Upper lobe of right lung (tissue), 1 donor: Measurements from ENCODE around the gene CDKN2C. TPM values are rescaled to one million over a fixed set of nuclear protein-coding genes. Genes with fewer than 3 reads are reported as not detected.
"Not testable (repeated sequence)": the region's sequence is repeated elsewhere in the genome, so short reads cannot be mapped to it uniquely, and the experiment has no call there.

ENCODE experiments used
- ATAC-seq: fragments of 200-7000 bp; cut with Tn5 transposase; one replicate; pipeline ENCODE4 v1.9.1; 2020; ENCODE audit warnings: mild to moderate bottlenecking, moderate library complexity
- DNase-seq: peaks from one replicate; pipeline ENCODE4 v3.0.0-alpha.2; 2020
- H3K27ac ChIP-seq: fragments of 200-600 bp; one replicate; pipeline ENCODE4 v1.8.0; 2022
- H3K27me3 ChIP-seq: fragments of 200-600 bp; one replicate; pipeline ENCODE4 v1.8.0; 2022; ENCODE audit warnings: mild to moderate bottlenecking
- H3K36me3 ChIP-seq: fragments of 200-600 bp; one replicate; pipeline ENCODE4 v1.8.0; 2022
- H3K4me1 ChIP-seq: fragments of 200-600 bp; one replicate; pipeline ENCODE4 v1.8.0; 2022
- H3K4me3 ChIP-seq: fragments of 200-600 bp; one replicate; pipeline ENCODE4 v1.8.0; 2022; ENCODE audit warnings: mild to moderate bottlenecking
- H3K9me3 ChIP-seq: fragments of 200-600 bp; one replicate; pipeline ENCODE4 v1.8.0; 2022
- CTCF ChIP-seq: fragments of 200-600 bp; IDR thresholded peaks from one replicate; pipeline ENCODE4 v1.8.0; 2022; ENCODE audit warnings: antibody characterized with exemption
- intact Hi-C: fragments of 100-400 bp; cut with DNase I; formaldehyde crosslinking; loops from one replicate; pipeline ENCODE4 v1.11.0; 2022
- total RNA-seq: library from RNA; stranded (reverse); fragmentation: NEBNext Ultra II Directional; extraction: Animal tissue kit (Norgen Biotek cat#: 25700); gene quantifications from one replicate; pipeline ENCODE4 v1.2.1, GENCODE V29; 2021
- donor health status: DM: no; HTN: yes; CAD: no; lungs with severe emphysema.

The CDKN2C gene
- total RNA-seq, 1 donor from 2014 or later: 9.6 TPM

- H3K4me3 ChIP-seq: no peak overlapping the region
- no peak overlapping the region for H3K27ac ChIP-seq
- no peaks in the 10 kb centered on the region for H3K36me3 ChIP-seq
- H3K9me3 ChIP-seq: no peaks in the 10 kb centered on the region
- intact Hi-C loops: no loop called here
- H3K27me3 ChIP-seq: no peaks in the 10 kb centered on the region
- ATAC-seq (no peak), DNase-seq (no peak)
- no peaks in the 10 kb centered on the region for H3K4me1 ChIP-seq
- no peak for TF ChIP-seq CTCF
Observed at GRCh38 chr1:50930193-50930592, 39.9 kb upstream of the CDKN2C start.

GRCh38 chr1:50930965-50931737 is 38.9 kb upstream of the CDKN2C start:
- Histone ChIP-seq H3K27ac (no peak overlapping the region), H3K4me1 (no peaks in the 10 kb centered on the region), H3K9me3 (no peaks in the 10 kb centered on the region), H3K4me3 (no peak overlapping the region), H3K36me3 (no peaks in the 10 kb centered on the region), H3K27me3 (no peaks in the 10 kb centered on the region)
- DNase-seq (no peak), ATAC-seq (peak; percentile 20)
- TF ChIP-seq CTCF: no peak
- intact Hi-C loops: no loop called here

- H3K36me3 ChIP-seq, intact Hi-C loops: not testable (repeated sequence)
Observed at GRCh38 chr1:50932043-50932442, 38.0 kb upstream of the CDKN2C start.

GRCh38 chr1:50933770-50934169 is 36.3 kb upstream of the CDKN2C start:
- intact Hi-C loops, DNase-seq, ATAC-seq, H3K4me1 ChIP-seq, H3K4me3 ChIP-seq, H3K27me3 ChIP-seq, H3K9me3 ChIP-seq, H3K27ac ChIP-seq, H3K36me3 ChIP-seq: not testable (repeated sequence)

More at GRCh38 chr1:50932043-50932442, 38.0 kb upstream of the CDKN2C start:
- not testable (repeated sequence) for H3K9me3 ChIP-seq, H3K4me3 ChIP-seq, H3K27ac ChIP-seq, DNase-seq, H3K27me3 ChIP-seq, ATAC-seq, H3K4me1 ChIP-seq

- TF ChIP-seq CTCF: no peak
- intact Hi-C loops: no loop called here
Observed at GRCh38 chr1:50934838-50935237, 35.2 kb upstream of the CDKN2C start.

GRCh38 chr1:50935276-50935675 is 34.8 kb upstream of the CDKN2C start:
- ATAC-seq, H3K27ac ChIP-seq, H3K9me3 ChIP-seq, H3K27me3 ChIP-seq, H3K4me1 ChIP-seq, intact Hi-C loops, DNase-seq, H3K36me3 ChIP-seq, H3K4me3 ChIP-seq: not testable (repeated sequence)

More at GRCh38 chr1:50934838-50935237, 35.2 kb upstream of the CDKN2C start:
- Histone ChIP-seq H3K9me3 (no peaks in the 10 kb centered on the region), H3K27me3 (no peaks in the 10 kb centered on the region), H3K27ac (no peak overlapping the region), H3K4me3 (no peak overlapping the region), H3K36me3 (no peaks in the 10 kb centered on the region), H3K4me1 (no peaks in the 10 kb centered on the region)
- ATAC-seq: no peak
- DNase-seq: no peak

- no peaks in the 10 kb centered on the region for H3K9me3 ChIP-seq
- H3K4me3 ChIP-seq: no peak overlapping the region
- H3K4me1 ChIP-seq: no peaks in the 10 kb centered on the region
- H3K27me3 ChIP-seq: no peaks in the 10 kb centered on the region
- intact Hi-C loops: no loop called here
- H3K27ac ChIP-seq: no peak overlapping the region
- ATAC-seq (no peak), DNase-seq (no peak)
- no peak for TF ChIP-seq CTCF
- no peaks in the 10 kb centered on the region for H3K36me3 ChIP-seq
Observed at GRCh38 chr1:50936321-50936720, 33.7 kb upstream of the CDKN2C start.
